Activated T-helper 1 cell treated with anti-CD3 and anti-CD28 coated beads, Interleukin-12 subunit alpha, Interleukin-12 subunit beta, Interleukin-2, Interleukin-4 antibody, amounts not matched to agents 30 ng/mL and 10 ng/mL and 1 ng/mL, durations not matched to agents 14 hours and 24 hours and 36 hours (primary cell): ENCODE results near the gene ZNF560. TPM values are rescaled to one million over a fixed set of nuclear protein-coding genes. Genes with fewer than 3 reads are reported as not detected.

Experiments used
- DNase-seq: peaks from one replicate; pipeline ENCODE4 v3.0.0; 2021; ENCODE audit warnings: low spot score
- H3K27ac Mint-ChIP-seq: one replicate; pipeline ENCODE4 v1.8.0; 2021; ENCODE audit warnings: mild to moderate bottlenecking, mixed read lengths
- H3K27me3 Mint-ChIP-seq: one replicate; pipeline ENCODE4 v1.8.0; 2022; ENCODE audit warnings: mild to moderate bottlenecking, moderate library complexity, mixed read lengths; ENCODE audit not compliant: insufficient read depth
- H3K36me3 Mint-ChIP-seq: one replicate; pipeline ENCODE4 v1.8.0; 2021; ENCODE audit warnings: low read depth, mixed read lengths
- H3K4me1 Mint-ChIP-seq: one replicate; pipeline ENCODE4 v1.8.0; 2021; ENCODE audit warnings: low read depth, mixed read lengths
- H3K4me3 Mint-ChIP-seq: one replicate; pipeline ENCODE4 v1.8.0; 2021; ENCODE audit warnings: mild to moderate bottlenecking, moderate library complexity, mixed read lengths
- H3K9me3 Mint-ChIP-seq: one replicate; pipeline ENCODE4 v1.8.0; 2021; ENCODE audit warnings: mixed read lengths
- intact Hi-C: fragments of 100-400 bp; cut with micrococcal nuclease; formaldehyde crosslinking; loops from one replicate; pipeline ENCODE4 v1.15.1; 2024
- total RNA-seq: library from RNA; stranded (reverse); gene quantifications from 2 replicates; pipeline ENCODE4 v1.2.3, GENCODE V29; 2022

The ZNF560 gene
- total RNA-seq, 1 donor from 2014 or later = not detected

DNA sequence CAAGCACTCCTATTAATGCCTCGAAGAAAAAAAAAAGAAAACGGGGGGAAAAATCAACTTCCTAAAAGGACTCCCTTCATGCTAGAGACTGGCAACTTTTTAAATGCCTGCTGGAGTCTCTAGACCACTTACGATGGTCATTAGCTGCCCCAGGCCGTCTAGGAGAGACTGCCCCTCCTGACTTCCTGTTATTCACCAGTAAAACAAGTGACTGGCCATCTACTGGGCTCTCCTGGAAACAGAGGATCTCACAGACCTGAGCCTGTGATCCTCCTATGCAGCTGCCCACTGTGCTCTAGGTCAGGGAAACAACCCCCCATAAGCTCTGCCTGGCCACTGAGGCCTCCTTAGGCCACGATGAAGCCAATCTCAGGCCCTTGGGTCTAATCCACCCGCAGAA, 70.5 kb downstream of the ZNF560 start:
- H3K4me1 Mint-ChIP-seq = peaks cover 2% of the 10 kb centered on the region
- no peak overlapping the region for H3K27ac Mint-ChIP-seq
- H3K9me3 Mint-ChIP-seq = peaks cover 45% of the 10 kb centered on the region
- H3K4me3 Mint-ChIP-seq = no peak overlapping the region
- H3K36me3 Mint-ChIP-seq = peaks cover 81% of the 10 kb centered on the region
- intact Hi-C loops = no loop called here
- H3K27me3 Mint-ChIP-seq = no peaks in the 10 kb centered on the region
- no peak for DNase-seq

Other genes starting within 250 kb of the ZNF560 start
- not detected in 2 replicates for gene OR7E24, start 247.7 kb downstream of the ZNF560 start, total RNA-seq
- gene ZNF699, start 188.8 kb downstream of the ZNF560 start, total RNA-seq = 4.7 and 5.0 TPM in 2 replicates
- gene ZNF559, start 174.4 kb downstream of the ZNF560 start, total RNA-seq = 5.0 and 6.4 TPM in 2 replicates
- 0.18 TPM in 1 of 2 replicates, not detected in the other for gene ZNF177, start 135.6 kb downstream of the ZNF560 start, total RNA-seq
- 25.3 and 28.2 TPM in 2 replicates for gene ZNF266, start 63.0 kb downstream of the ZNF560 start, total RNA-seq
- gene ZNF426, start 40.0 kb upstream of the ZNF560 start, total RNA-seq = 10.2 and 10.3 TPM in 2 replicates
- gene ZNF121, start 85.9 kb upstream of the ZNF560 start, total RNA-seq = 63.4 and 64.8 TPM in 2 replicates
- gene ZNF561, start 122.6 kb upstream of the ZNF560 start, total RNA-seq = 33.2 and 36.7 TPM in 2 replicates
- 13.2 and 13.8 TPM in 2 replicates for gene ZNF562, start 176.5 kb upstream of the ZNF560 start, total RNA-seq